Esophagus (tissue), 2 donors: ENCODE data around the gene GHDC. TPM values are rescaled to one million over a fixed set of nuclear protein-coding genes. Genes with fewer than 3 reads are reported as not detected.

Source experiments
- H3K27ac ChIP-seq, 2 donors: one replicate each; pipeline ENCODE4 v1.5.1; 2013; ENCODE audit warnings: low read depth in 2 of 2, mild to moderate bottlenecking in 2 of 2, inconsistent platforms in 1 of 2, low read length in 1 of 2, moderate library complexity in 1 of 2
- H3K27me3 ChIP-seq, 2 donors: one replicate each; pipeline ENCODE4 v1.6.1; 2013; ENCODE audit warnings: low read length in 2 of 2, control low read depth in 1 of 2, mild to moderate bottlenecking in 1 of 2; ENCODE audit not compliant: insufficient read depth in 2 of 2, control insufficient read depth in 1 of 2
- H3K36me3 ChIP-seq, 2 donors: one replicate each; pipeline ENCODE4 v1.6.1; 2013; ENCODE audit warnings: low read length in 1 of 2; ENCODE audit not compliant: control insufficient read depth in 2 of 2, insufficient read depth in 2 of 2
- H3K4me1 ChIP-seq, 2 donors: one replicate each; pipeline ENCODE4 v1.6.1; 2013; ENCODE audit warnings: low read length in 1 of 2; ENCODE audit not compliant: control insufficient read depth in 2 of 2, insufficient read depth in 2 of 2
- H3K4me3 ChIP-seq, 2 donors: one replicate each; pipeline ENCODE4 v1.5.1; 2013; ENCODE audit warnings: low read length in 2 of 2, mild to moderate bottlenecking in 2 of 2, low read depth in 1 of 2, moderate library complexity in 1 of 2
- H3K9me3 ChIP-seq, 2 donors: one replicate each; pipeline ENCODE4 v1.6.1; 2013; ENCODE audit warnings: mild to moderate bottlenecking in 2 of 2, low read depth in 1 of 2, low read length in 1 of 2, moderate library complexity in 1 of 2; ENCODE audit not compliant: control insufficient read depth in 2 of 2, insufficient read depth in 1 of 2
- WGBS, 2 donors: extraction: QIAGEN DNeasy Blood & Tissue Kit; methylation state at CpG; one replicate each; pipeline ENCODE4 v1.1.7; 2013; 5-methylcytosine and 5-hydroxymethylcytosine counted together
- polyA plus RNA-seq, 2 donors: library from polyadenylated mRNA; stranded (reverse); fragments of 200-250 nt; gene quantifications; one replicate each; pipeline ENCODE4 v1.2.3, GENCODE V29; 2013
- donor health status: healthy with polysubstance abuse.
- donor health status: Bipolar disorder and iron deficiency.

The GHDC gene
- polyA plus RNA-seq, 2 donors, result 4.6 to 7.0 TPM

DNA sequence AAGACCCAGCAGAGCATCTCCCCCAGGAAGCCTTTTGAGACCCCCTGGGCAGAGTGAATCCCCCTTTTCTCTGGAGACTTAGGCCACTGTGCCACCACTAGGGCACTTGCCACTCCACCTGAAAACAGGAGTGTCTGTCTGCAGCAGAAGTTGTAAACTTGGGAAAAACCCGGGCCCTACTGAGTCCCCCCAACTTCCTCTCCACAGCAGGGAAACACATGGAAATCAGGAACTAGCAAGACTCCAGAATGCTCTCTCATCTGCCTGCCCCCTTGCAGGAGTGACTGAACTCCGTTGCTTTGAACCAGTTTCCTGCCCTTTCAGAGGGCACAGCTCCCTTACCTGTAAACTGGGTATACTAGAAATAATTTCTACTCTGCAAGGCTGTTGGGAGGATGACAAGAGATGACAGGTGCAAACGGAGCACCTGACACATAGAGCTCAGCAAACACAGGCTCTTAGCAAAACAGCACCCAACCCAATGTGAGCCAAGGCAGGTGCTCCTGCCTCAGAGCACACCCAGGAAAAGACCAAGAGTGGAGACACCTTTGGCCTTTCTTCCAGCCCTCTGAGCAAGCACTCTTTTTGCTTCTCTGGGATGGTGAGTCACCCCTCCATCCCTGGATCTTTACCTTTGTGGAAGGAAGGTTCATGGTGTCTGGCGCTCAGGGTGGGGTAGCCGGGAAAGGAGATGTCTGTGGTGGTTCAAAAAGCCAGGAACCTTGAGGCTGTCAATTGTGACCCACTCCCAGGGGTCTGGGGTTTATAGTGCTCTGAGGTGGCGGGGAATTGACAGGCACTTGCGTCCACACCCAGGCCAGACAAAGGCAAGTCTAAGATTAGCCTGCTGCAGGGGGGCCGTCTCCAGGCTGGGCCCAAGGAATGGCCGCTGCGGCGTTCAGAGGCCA is 9.3 kb downstream of the GHDC start, which contains the start of gene HCRT:
TSS of gene HCRT (minus strand) at position 740 of the 908 bp plus-strand sequence. CDS start at position 653, 87 bp downstream.
- Histone ChIP-seq H3K9me3 (no peaks in the 10 kb centered on the region), H3K27ac (no peak within 1 kb of the TSS), H3K4me3 (peak within 1 kb of the TSS; percentile 29 to 36), H3K36me3 (no peaks in the 10 kb centered on the region), H3K4me1 (peaks cover 7 to 12% of the 10 kb centered on the region in 2 donors), H3K27me3 (peaks cover 0 to 2% of the 10 kb centered on the region in 2 donors)
- 62 to 74% methylated on average over 11 of the region's 11 CpGs for WGBS, 2 donors

GRCh38 chr17:42183741-42184711 is 10.3 kb downstream of the GHDC start:
- peak overlapping the region; percentile 23 to 36 for H3K27ac ChIP-seq
- no peaks in the 10 kb centered on the region for H3K9me3 ChIP-seq
- H3K36me3 ChIP-seq, result no peaks in the 10 kb centered on the region
- H3K27me3 ChIP-seq, result peaks cover 0 to 2% of the 10 kb centered on the region in 2 donors
- whole genome bisulfite sequencing, 2 donors, result 4% methylated on average over 77 to 83 of the region's 83 CpGs
- H3K4me1 ChIP-seq, result peaks cover 7 to 12% of the 10 kb centered on the region in 2 donors
- peak overlapping the region; percentile 29 to 36 for H3K4me3 ChIP-seq

- WGBS, 2 donors, result 69 to 78% methylated on average over 9 of the region's 9 CpGs
- Histone ChIP-seq H3K9me3 (no peaks in the 10 kb centered on the region), H3K27me3 (peaks cover 0 to 2% of the 10 kb centered on the region in 2 donors), H3K36me3 (no peaks in the 10 kb centered on the region), H3K4me1 (peaks cover 7 to 12% of the 10 kb centered on the region in 2 donors), H3K27ac (no peak overlapping the region), H3K4me3 (peak overlapping the region in 1 of 2 donors; percentile 36)
Observed at GRCh38 chr17:42182927-42183734, 11.2 kb downstream of the GHDC start.

DNA sequence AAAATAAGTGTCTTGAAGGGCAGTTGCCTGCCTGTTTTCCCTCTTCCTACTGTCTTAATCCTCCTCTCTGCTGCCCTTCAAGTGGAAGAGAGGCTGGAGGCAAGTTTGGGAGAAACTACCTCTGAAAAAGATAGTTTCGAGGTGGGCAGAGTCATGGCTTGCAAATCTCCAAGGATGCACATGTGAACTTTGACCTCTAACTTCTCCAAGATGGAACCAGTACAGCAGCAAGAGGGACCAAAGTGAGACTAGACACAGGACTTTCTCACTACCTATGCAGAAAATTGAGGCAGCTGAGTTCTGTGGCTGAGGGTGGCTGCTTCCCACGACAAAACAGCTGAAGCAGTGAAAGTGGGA is 12.5 kb downstream of the GHDC start:
- no peaks in the 10 kb centered on the region for H3K9me3 ChIP-seq
- H3K27me3 ChIP-seq, result peaks cover 0 to 2% of the 10 kb centered on the region in 2 donors
- no peak overlapping the region for H3K27ac ChIP-seq
- no peaks in the 10 kb centered on the region for H3K36me3 ChIP-seq
- no peak overlapping the region for H3K4me3 ChIP-seq
- H3K4me1 ChIP-seq, result peaks cover 7 to 12% of the 10 kb centered on the region in 2 donors
- 85 to 94% methylated on average over 2 of the region's 2 CpGs for WGBS, 2 donors

- peaks cover 7 to 12% of the 10 kb centered on the region in 2 donors for H3K4me1 ChIP-seq
- no peak within 1 kb of the TSS for H3K27ac ChIP-seq
- peaks cover 0 to 2% of the 10 kb centered on the region in 2 donors for H3K27me3 ChIP-seq
- 5% methylated on average over 49 to 60 of the region's 60 CpGs for WGBS, 2 donors
- no peaks in the 10 kb centered on the region for H3K36me3 ChIP-seq
- H3K4me3 ChIP-seq, result peak within 1 kb of the TSS; percentile 19 to 34
- no peaks in the 10 kb centered on the region for H3K9me3 ChIP-seq
Observed at GRCh38 chr17:42180922-42181850, 13.1 kb downstream of the GHDC start, which contains the start of gene KCNH4. Gene KCNH4, minus strand, starts transcription at chr17:42181142. Its CDS starts 197 bp downstream, at chr17:42180945.

DNA sequence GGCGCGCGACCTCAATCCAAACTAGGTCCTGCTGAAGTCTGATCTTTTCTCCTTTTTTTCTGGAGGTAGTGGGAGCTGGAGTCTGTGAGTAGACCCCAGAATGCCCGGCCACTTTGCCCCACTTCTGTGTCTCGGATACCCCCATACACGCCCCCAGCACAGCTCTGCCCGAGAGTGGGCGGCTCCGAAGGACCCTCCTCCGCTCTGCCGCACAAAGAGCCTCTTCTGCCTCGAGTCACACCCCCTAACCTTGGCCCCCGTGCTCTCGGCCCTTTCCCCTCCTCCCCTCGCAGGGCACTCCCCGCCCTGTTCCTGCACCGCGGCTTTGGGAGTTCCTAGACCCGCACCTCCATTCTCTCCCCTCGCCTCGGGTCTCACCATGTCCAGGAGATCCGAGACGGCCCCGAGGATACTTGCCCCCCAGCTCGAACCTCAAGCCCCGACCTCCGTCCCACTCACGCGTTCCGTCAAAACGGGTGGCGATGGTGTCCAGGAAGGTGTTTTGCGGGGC is 13.8 kb downstream of the GHDC start:
- Histone ChIP-seq H3K4me3 (peak overlapping the region in 1 of 2 donors; percentile 34), H3K4me1 (peaks cover 7 to 12% of the 10 kb centered on the region in 2 donors), H3K27ac (no peak overlapping the region), H3K9me3 (no peaks in the 10 kb centered on the region), H3K36me3 (no peaks in the 10 kb centered on the region), H3K27me3 (peaks cover 0 to 2% of the 10 kb centered on the region in 2 donors)
- 2 to 3% methylated on average over 32 to 33 of the region's 33 CpGs for WGBS, 2 donors

- H3K4me1 ChIP-seq, result peaks cover 7 to 12% of the 10 kb centered on the region in 2 donors
- H3K27me3 ChIP-seq, result peaks cover 0 to 2% of the 10 kb centered on the region in 2 donors
- no peaks in the 10 kb centered on the region for H3K9me3 ChIP-seq
- H3K36me3 ChIP-seq, result no peaks in the 10 kb centered on the region
- 13 to 21% methylated on average over 12 to 20 of the region's 20 CpGs for WGBS, 2 donors
- H3K4me3 ChIP-seq, result no peak overlapping the region
- no peak overlapping the region for H3K27ac ChIP-seq
Observed at GRCh38 chr17:42179911-42180410, 14.3 kb downstream of the GHDC start.

DNA sequence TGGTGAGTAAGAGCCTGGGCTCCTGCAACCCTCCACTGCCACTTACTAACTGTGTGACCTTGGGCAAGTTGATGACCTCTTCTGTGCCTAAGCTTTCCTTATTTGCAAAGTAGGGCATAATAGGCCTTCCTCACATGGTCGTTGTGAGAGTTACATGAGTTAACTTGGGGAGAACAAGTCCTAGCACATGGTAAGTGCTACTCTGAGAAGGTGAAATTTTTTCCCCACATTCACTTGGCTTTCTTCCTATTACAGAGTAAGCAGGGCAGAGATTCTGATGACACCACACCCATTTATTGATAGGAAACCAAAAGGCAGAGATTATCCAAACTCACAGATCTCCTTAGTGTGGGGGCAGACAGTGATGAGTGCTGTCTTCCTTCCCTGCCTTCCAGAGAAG is 15.0 kb downstream of the GHDC start:
- H3K9me3 ChIP-seq, result no peaks in the 10 kb centered on the region
- H3K36me3 ChIP-seq, result no peaks in the 10 kb centered on the region
- H3K4me3 ChIP-seq, result no peak overlapping the region
- 3 to 17% methylated on average over 1 of the region's 1 CpG for WGBS, 2 donors
- no peak overlapping the region for H3K27ac ChIP-seq
- peaks cover 0 to 2% of the 10 kb centered on the region in 2 donors for H3K27me3 ChIP-seq
- peaks cover 7 to 9% of the 10 kb centered on the region in 2 donors for H3K4me1 ChIP-seq
